NCI-H146 (cell line): Measurements from ENCODE around the gene RPP14.
"Not testable (repeated sequence)": the region's sequence is repeated elsewhere in the genome, so short reads cannot be mapped to it uniquely, and the experiment has no call there.

ENCODE experiments used
- DNase-seq: peaks from one replicate; lab custom pipeline; 2025; lab: John Stamatoyannopoulos, UW

RPP14 gene

DNA sequence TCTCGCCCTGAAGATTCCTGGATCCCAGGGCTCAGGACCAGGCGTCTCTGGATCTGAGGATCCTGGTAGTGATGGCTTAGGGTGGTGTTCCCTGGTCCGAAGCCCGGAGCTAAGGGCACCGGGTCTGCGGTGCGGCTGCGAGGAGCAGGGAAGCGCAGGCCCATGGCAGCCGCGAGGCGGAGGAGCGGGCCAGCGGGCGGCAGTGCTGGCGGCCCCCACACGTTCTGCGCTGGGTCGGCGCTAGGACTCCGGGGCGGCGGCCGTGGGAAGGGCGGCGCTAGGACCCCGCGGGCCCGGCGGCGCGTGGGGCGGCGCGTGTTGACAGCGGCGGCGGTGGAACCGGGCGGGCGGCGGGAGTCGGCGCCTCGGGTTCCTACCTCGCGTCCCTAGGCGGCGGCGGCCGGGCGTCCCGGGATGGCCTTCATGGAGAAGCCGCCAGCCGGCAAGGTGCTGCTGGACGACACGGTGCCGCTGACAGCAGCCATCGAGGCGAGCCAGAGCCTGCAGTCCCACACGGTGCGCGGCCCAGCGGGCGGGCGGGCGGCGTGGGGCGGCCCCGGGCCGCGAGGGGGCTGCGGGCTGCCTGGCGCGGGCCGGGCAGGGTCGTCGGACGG, 26.6 kb downstream of the RPP14 start, which contains the start of gene PXK:
PXK (plus strand) TSS at position 318 of the 614 bp plus-strand sequence; CDS start at position 415, 97 bp downstream.
- peak; percentile 58 for DNase-seq

DNA sequence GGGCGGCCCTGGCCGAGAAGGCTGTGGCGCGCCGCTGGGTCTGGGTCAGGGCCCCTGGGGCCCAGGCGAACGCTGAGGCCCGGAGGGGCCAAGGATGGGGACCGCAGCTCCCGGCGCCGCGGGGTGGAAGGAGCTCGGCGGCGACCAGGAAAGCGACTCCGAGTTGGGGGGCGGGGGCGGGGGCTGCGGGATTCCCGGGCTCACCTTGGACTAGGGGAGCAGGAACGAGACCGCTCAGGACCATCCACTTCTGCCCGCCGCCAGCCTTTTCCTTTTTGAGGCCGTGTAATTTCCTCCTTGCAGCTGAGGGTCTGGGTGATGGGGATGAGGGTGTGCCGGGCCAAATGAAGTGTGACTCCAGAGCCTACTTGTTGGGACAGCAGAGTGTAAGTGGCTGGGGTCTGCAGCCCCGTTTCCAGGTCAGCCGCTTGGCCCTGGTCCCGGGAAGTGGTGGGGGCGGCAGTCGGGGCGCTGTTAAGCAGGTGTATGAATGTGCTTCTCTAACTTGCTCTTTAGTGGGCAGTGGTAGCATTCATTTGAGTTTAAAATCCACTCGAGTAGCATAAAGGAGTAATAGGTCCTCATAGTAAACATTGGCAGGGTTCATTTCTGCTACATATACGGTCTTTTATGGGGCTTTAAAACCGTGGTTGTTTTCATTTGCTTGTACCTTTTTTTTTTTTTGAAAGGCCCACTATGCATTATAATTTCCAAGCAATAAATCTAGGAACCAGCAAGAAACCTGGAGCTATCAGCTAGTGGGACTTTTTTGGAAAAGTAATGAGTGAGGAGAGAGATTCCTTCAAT, 27.4 kb downstream of the RPP14 start:
- no peak for DNase-seq

DNA sequence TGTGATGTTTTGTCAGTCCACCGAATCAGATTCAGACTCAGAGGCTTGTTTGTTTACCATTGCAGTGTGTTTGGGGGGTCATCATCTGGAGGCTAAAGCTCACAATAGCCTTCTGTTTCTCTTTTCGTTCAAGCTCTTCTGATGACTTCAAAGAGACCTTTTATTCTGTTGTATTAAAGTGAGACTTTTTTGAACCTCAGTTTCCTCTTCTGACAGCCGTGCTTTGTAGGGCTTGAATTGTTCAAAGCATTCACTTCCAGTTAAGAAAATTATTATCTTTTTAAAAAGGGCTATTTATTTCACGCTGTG, 27.9 kb downstream of the RPP14 start:
- DNase-seq = no peak

DNA sequence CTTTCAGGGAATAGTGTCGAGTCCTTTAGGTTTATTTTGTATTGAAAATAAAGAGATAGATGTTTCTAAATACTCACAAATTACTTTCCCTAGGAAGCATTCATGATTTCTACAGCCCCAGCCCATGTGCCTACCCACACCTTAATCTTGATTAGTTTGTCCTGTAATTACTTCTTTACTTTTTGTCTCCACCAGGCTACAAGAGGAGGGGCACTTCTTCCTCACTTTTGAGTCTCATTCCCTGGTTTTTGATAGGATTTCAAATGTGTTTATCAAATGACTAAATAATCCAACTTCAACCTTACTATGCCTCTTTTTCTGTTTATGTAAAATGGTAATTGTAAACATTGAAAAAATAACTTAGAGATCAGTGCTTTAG, 28.4 kb downstream of the RPP14 start:
- DNase-seq = no peak

DNA sequence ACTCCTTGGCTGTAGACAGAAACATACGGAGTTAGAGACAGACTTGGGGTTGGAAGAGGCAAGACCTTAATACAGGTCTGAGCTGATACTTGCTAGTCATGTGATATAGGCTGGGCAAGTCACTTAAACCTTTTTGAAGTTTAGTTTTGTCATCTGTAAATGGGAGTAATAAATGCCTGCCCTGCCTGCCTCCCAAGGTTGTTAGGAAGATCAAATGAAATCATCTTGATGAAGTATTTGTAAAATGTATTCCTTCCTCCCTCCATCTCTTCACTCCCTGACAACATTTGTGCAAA, 29.6 kb downstream of the RPP14 start:
- no peak for DNase-seq

DNA sequence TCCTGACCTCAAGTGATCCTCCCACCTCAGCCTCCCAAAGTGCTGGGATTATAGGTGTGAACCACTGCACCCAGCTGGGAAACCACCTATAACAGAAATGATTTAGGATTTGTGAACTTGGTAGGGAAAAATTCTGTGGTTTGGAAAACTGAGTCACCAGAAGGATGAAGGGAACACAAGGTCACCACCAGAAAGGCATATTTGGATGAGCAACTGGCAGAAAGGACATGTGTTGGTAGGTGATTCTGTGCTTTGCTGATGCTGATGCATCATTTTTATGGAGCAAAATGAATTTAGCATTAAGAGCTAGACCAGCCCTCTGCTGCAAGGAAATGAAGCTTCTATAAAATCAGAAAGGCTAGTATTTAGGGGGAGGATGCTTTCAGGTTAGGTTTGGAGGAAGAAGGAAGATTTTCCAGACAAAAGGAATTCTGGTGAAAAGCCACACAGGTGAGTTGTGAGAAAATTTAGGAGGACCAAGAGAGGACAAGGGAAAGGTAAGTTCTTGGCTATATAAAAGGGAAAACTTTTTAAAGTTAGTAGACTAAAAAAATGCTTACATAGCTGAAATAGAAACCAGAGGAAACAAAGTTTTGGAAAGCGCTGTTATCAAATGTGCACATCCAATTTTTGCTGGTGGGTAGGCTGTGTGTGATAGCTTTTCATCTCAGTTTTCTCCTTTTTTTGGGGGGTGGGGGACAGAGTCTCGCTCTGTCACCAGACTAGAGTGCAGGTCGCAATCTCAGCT, 30.3 kb downstream of the RPP14 start:
- DNase-seq = no peak

DNA sequence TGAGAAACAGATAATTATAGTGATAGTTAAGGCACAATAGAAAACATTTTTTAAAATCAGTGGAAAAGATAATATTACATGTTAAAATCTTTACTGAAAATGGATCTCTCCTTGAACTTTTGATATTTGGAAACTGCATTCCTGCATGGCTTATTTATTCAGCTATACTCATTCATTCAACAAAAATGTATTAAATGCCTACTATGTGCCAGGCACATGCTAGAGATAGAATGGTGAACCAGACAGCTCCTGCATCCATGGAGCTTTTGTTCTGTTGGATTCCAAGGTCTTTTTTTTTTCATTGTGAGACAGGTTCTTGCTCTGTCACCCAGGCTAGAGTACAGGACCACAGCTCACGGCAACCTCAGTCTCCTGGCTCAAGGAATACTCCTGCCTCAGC, 31.1 kb downstream of the RPP14 start:
- no peak for DNase-seq

DNA sequence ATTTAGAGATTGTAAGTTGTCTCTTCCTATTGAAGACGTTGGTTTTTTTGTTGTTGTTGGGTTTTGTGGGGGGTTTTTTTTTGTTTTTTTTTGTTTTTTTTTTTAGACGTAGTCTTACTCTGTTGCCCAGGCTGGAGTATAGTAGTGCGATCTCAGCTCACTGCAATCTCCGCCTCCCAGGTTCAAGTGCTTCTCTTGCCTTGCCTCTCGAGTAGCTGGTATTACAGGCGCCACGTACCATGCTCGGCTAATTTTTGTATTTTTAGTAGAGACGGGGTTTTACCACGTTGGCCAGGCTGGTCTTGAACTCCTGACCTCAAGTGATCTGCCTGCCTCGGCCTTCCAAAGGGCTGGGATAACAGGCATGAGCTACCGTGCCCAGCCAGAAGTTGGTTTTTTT, 33.1 kb downstream of the RPP14 start:
- not testable (repeated sequence) for DNase-seq

DNA sequence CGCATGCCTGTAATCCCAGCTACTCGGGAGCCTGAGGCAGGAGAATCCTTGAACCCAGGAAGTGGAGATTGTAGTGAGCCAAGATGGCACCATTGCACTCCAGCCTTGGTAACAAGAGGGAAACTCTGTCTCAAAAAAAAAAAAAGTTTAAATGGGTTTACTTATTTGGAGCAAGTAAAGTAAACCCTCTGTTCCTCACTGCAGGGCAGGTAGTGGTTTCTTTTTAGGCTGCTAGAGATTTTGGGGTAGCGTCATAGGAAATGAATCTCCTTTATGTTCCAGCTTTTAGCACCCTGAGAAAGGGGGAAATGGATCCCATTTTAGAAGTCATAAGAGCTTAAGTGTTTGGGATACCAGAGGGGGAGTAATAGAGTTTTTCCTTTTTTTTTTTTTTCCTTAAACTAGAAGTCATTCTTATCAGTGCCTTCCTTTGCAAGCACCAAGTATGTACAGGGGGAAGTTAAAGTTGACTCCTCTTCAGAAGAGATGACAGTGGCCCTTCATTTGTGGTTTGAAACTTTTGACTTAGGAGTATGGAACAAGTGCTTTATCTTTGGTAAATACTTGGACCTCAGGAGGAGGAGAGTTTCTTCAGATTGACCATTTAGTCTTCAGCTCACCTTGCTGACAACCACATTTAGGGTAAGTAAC, 34.7 kb downstream of the RPP14 start:
- no peak for DNase-seq

DNA sequence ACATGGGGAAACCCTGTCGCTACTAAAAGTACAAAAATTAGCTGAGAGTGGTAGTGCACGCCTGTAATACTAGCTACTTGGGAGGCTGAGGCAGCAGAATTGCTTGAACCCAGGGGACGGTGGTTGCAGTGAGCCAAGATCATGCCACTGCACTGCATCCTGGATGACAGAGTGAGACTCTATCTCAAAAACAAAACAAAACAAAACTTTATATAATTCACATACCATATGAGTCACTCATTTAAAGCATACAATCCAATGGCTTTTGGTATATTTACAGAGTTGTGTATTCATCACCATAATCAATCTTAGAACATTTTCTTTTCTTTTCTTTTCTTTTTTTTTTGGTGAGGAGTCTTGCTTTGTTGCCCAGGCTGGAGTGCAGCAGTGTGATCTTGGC, 35.3 kb downstream of the RPP14 start:
- no peak for DNase-seq

DNA sequence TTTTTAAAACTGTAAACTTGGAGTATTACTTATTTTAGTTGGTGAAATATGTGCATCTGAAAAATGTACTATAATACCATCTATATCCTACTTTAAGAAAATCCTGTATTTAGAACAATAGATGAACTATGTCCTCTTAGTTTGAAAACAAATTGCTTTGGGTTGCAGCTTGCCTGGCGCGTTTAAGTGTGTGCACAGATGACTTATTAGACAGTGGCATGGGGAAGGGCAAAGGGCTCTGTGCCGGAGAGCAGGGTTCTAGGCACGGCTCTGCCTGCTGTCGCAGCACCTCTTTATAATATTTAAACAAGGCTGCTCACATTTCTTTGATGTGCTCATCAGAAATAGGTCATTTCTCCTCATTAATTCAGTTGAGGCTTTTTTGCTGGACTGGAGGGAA, 36.6 kb downstream of the RPP14 start:
- DNase-seq = no peak

DNA sequence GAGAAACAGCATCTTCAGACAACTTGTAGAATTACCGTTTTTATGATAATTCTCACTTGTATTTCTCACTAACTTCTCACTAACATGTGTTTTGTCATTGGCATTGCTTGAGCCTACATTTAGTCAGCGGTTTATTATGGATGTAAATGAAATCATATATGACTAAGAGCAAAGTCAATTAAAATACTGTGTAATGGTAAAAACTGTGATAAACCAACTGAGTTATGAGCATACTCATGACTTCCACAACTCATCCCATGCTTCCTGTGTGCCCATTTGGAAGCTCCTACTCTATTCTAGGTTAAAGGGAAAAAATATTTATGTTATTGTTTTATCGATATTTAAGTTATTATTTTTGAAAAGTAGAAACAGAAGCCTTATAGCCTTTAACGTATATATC, 39.4 kb downstream of the RPP14 start:
- no peak for DNase-seq

DNA sequence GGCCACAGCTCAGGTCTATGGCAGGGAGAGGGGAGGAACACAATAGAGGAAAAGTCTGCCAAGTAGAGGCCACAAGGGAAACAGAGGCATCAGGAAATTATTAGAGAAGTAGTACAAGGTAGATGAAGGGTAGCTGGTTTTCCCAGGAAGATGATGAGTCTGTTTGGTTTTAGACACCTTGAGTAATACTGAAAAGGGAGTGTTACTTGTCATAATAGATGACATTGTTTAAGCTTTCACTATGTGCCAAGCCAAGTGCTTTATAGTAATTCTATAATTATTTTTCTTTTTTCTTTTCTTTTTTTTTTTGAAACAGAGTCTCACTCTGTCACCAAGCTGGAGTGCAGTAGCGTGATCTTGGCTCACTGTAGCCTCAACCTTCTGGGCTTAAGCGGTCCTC, 40.3 kb downstream of the RPP14 start:
- DNase-seq = no peak

DNA sequence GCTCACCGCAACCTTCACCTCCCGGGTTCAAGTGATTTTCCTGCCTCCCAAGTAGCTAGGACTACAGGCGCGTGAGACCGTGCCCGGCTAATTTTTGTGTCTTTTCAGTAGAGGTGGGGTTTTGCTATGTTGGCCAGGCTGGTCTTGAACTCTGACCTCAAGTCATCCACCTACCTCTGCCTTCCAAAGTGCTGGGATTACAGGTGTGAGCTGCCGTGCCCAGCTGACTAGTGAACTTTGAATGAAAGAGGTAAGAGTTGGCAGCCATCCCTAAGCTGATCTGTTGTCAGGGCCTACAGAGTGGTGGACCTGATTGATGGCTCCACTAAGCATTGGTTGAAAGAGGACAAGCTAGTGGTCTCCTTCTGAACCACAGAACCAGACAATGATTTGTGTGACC, 41.9 kb downstream of the RPP14 start:
- no peak for DNase-seq

DNA sequence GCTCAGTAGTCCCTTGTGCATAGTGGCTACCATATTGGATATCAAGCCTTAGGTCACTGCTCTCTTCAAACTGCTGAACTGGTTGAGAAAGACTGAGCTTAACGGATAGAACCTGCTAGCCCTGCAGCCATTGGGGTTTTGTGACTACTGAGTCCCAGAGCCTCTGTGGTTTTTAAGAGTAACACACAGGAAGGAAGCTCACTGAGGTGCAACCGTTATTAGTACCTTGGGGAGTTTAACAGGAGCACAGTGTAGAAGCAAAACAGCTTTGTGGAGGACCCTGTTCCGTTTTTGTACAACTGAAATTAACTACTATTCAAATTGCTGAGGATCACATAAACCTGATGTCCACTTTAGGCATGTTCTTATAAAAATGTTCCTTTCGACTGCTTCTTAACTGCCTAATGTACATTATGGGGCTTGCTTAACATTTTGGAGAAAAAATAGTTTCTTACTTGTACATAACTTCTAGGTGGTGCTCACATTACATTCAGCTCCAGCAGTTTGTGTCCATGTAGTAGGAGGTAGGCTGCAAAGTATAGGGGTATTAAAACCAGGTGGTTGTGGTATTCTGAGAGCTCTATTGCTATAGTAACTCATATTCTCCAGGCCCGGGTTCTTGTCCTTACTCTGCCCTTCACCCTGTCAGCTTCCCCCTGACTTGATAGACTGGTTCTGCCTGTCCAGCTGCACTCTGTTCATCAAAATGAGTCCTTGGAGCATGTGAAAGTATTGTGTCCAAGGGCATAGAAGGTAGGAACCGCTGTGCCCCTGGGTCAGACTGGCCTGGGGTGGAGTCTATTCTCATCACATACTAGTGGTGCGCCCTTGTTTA, 44.0 kb downstream of the RPP14 start:
- DNase-seq = no peak

DNA sequence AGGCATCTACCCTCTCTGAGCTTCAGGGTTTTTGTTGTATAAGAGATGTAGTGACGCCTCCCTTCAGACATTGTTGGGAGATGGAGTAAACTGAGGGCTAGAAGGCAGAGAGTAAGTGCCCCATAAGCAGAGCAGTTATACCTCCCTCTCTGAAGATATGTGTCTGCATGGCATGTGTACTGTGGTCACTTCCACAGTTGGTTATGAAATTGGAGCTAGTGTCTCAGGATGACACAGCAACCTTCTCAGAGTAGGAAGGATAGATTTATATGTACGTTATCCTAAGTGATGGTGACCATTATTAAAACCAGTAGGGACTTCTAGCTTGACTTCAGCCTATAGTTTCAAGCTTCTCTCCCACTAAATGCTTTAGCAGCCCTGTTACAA, 44.6 kb downstream of the RPP14 start:
- DNase-seq = no peak

DNA sequence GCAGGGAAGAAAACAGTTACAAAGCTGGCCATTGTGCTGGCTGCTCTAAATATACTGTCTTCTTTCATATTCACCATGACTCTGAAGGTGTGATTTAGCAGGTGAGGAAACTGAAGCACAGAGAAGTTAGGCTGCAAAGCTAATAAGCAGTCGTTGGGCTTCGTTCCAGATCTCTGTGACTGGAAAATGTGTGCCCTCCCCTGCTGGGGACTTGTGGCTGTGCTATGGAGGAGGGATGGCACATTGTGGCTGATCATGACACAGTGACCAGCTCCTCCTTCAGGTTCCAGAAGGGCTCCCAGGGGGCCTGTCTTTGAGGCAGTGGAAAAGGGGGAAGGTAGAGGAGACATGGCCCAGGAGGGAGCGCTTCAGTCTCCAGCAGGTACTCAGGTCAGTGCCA, 45.9 kb downstream of the RPP14 start:
- DNase-seq = peak; percentile 2

DNA sequence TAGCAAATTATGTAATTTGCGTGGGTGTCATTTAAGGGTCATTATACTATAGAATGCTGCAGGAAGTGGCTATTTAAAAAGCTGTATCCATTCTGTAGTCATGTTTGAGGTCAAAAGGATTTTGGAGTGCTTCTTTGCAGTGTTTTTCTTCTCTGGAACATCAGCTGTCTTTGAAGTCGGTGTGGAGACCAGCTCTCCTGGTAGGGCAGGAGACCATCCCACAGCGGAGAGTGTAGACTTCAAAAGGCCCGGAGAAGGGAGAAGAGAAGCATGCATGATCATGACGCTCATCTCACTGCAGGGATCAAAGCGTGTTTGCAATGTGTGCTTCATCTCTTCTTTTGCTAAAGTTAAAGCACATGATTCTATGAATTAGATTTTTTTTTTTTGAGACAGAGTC, 46.6 kb downstream of the RPP14 start:
- no peak for DNase-seq

DNA sequence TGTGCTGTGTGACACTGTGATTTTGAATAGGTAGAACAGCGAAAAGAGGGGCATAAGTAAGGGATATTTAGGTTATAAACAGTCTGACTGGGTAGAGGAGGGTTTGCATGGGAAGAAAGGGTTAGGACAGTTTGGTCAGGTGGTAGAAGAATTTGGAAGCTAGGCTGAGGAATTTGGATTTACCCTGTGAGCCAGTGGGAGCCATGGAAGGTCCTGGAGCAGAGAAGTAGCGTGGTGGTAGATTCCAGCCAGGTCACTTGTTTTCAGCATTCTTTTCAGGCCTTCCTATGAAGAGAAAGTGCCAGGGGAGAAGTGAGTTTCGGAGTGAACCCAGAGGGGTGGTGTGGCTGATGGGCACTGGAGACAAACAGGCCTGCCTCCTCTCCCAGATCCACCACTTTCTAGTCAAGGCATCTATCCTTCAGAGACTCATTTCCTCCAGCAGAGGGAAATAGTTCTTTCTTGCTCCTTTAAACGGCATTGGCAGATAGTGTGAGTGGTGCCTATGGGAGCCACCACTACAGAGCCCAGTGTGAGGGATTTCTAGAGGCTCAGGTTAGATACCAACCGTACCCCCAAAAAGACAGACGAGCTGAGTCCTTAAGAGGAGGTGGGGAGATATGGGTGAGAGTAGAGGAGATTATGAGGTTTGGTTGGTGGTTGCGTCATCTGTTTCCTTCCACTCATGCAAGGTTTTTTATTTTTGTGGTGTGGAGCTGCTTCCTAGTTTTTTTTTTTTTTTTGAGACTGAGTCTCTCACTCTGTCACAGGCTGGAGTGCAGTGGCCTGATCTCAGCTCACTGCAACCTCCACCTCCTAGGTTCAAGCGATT, 47.9 kb downstream of the RPP14 start:
- no peak for DNase-seq

DNA sequence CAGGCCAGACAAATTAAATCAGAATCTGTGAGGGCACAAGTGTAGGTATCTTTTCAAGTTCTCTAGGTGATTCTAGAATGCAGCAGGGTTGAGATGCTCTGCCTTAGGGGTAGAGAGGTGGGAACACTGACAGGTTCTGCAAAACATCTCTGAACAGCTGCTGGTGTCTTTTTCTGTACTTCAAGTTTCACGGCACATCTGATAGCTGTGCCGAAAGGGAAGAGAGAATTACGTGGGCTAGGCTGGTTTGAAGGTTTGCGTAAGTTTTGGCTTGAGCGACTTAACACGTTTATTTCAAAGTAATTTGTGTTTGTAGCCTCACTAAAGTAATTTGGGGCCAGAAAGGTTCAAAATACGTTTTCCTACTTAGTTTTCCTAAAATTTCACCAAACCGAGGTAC, 49.1 kb downstream of the RPP14 start:
- no peak for DNase-seq

DNA sequence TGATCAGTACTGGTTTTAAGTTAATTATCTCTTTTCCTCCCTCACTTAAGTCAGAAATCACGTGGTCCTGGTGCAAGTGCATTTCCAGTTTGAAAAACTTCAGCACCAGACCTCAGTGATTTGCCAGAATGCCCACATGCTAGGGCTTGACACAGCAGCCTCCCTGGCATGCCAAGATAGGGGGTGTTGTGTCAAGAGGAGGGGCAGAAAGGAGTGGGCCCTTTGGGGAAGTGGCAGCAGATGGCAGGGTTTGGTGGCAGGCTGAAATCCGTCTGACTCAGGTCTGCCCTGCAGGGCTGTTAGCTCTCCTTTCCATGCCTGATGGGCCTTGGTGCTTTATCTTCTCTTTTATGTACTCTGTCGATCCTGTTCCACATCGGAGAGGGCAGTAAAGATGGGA, 50.0 kb downstream of the RPP14 start:
- DNase-seq = no peak
